ENCODE data around the gene EMC7. TPM values are rescaled to one million over a fixed set of nuclear protein-coding genes. Genes with fewer than 3 reads are reported as not detected.

The EMC7 gene
- total and polyA plus RNA-seq, 2 experiments from 2014 or later = 18.3 to 55.1 TPM

GRCh38 chr15:34078900-34079299 lies 22.8 kb downstream of the EMC7 start:
- no peaks in the 10 kb centered on the region for H3K27me3 ChIP-seq (ENCODE audit: insufficient read depth)
- ATAC-seq = no peak
- no peaks in the 10 kb centered on the region for H3F3A ChIP-seq (replicated peaks; ENCODE audit: low read depth)
- Mint-ChIP-seq H3K36me3 (ENCODE audit: low read depth) (peaks cover 4% of the 10 kb centered on the region; the same call in 1 of the 3 replicates), H3K9me3 (no peaks in the 10 kb centered on the region), H3K4me1 (no peaks in the 10 kb centered on the region), H3K27ac (no peak overlapping the region), H3K27me3 (ENCODE audit: insufficient read depth, low read depth, poor library complexity) (peaks cover 4% of the 10 kb centered on the region), H3K4me3 (no peak overlapping the region)
- no peak overlapping the region for H3K4me3 ChIP-seq
- TF ChIP-seq POLR2AphosphoS5 (IDR thresholded peaks at IDR 0.05; ENCODE audit: low read depth) = no peak
- no peak for TF ChIP-seq REST (IDR thresholded peaks at IDR 0.05; ENCODE audit: unreplicated experiment)
- no peak for TF ChIP-seq ZNF114 (CRISPR knock-in tag; IDR thresholded peaks at IDR 0.05)
- H4K20me1 ChIP-seq (replicated peaks; ENCODE audit: insufficient read depth) = no peaks in the 10 kb centered on the region
- no peaks in the 10 kb centered on the region for H3K79me2 ChIP-seq (replicated peaks; ENCODE audit: insufficient read depth)
- DNase-seq (ENCODE audit: low spot score) = no peak
- no peaks in the 10 kb centered on the region for H3K9me2 ChIP-seq (ENCODE audit: insufficient read depth)
- no peaks in the 10 kb centered on the region for H3K4me1 ChIP-seq (ENCODE audit: insufficient read depth)
- 0 out of 2 replicates have a peak, but pooled peaks cover 4% of the 10 kb centered on the region for H3K36me3 ChIP-seq (ENCODE audit: insufficient read depth)
- H3K27ac ChIP-seq (ENCODE audit: low read depth) = no peak overlapping the region
- no peak overlapping the region for H3K4me2 ChIP-seq
- H2AFZ ChIP-seq = no peak overlapping the region

GRCh38 chr15:34076785-34077184 lies 24.9 kb downstream of the EMC7 start:
- H3K9me2 ChIP-seq (ENCODE audit: insufficient read depth) = no peaks in the 10 kb centered on the region
- Mint-ChIP-seq H3K9me3 (no peaks in the 10 kb centered on the region), H3K36me3 (ENCODE audit: low read depth) (no peaks in the 10 kb centered on the region), H3K4me3 (no peak overlapping the region), H3K27me3 (ENCODE audit: insufficient read depth, low read depth, poor library complexity) (peaks cover 8% of the 10 kb centered on the region), H3K27ac (no peak overlapping the region), H3K4me1 (no peaks in the 10 kb centered on the region)
- TF ChIP-seq ZNF462 (CRISPR knock-in tag; IDR thresholded peaks at IDR 0.05) = no peak
- H4K20me1 ChIP-seq (replicated peaks; ENCODE audit: insufficient read depth) = no peaks in the 10 kb centered on the region
- H3K36me3 ChIP-seq (ENCODE audit: insufficient read depth) = no peaks in the 10 kb centered on the region
- H3K79me2 ChIP-seq (replicated peaks; ENCODE audit: insufficient read depth) = no peaks in the 10 kb centered on the region
- DNase-seq (ENCODE audit: low spot score) (no peak), ATAC-seq (no peak)
- no peak overlapping the region for H3K4me3 ChIP-seq
- H3K27me3 ChIP-seq (ENCODE audit: insufficient read depth) = no peaks in the 10 kb centered on the region
- H3K4me1 ChIP-seq (ENCODE audit: insufficient read depth) = no peaks in the 10 kb centered on the region
- no peak overlapping the region for H3K27ac ChIP-seq (ENCODE audit: low read depth)
- H3F3A ChIP-seq (replicated peaks; ENCODE audit: low read depth) = no peaks in the 10 kb centered on the region
- no peak overlapping the region for H2AFZ ChIP-seq
- no peak overlapping the region for H3K4me2 ChIP-seq
